Measurements from ENCODE around the gene ITGA11.

The ITGA11 gene

GRCh38 chr15:68298882-68299381 is 133.0 kb downstream of the ITGA11 start:
- no peak for TF ChIP-seq CTCF (conservative IDR thresholded peaks at IDR 0.05; ENCODE audit: low read depth)
- ChIA-PET POLR2A (ENCODE audit: low non-redundant PET) (no interaction called here), CTCF (interaction anchor here (2.4 kb wide), 1 partner anchor 46 kb away, joined by 8 read pairs; no protein-coding TSS in a partner anchor)
- no peak for DNase-seq (ENCODE audit: low spot score)
- peak overlapping the region; percentile 66 for H3K27ac ChIP-seq

- CTCF ChIA-PET = interaction anchor here (2.4 kb wide), 1 partner anchor 45 kb away, joined by 8 read pairs; no protein-coding TSS in a partner anchor
- DNase-seq (ENCODE audit: low spot score) = no peak
- TF ChIP-seq CTCF (conservative IDR thresholded peaks at IDR 0.05; ENCODE audit: low read depth) = no peak
- peak overlapping the region; percentile 66 for H3K27ac ChIP-seq
- POLR2A ChIA-PET (ENCODE audit: low non-redundant PET) = no interaction called here
Observed at GRCh38 chr15:68298336-68298735, 133.6 kb downstream of the ITGA11 start.

GRCh38 chr15:68295014-68295805 is 136.8 kb downstream of the ITGA11 start:
- ChIA-PET CTCF (interaction anchor here (2.2 kb wide), 1 partner anchor 42 kb away, joined by 12 read pairs; no protein-coding TSS in a partner anchor), POLR2A (ENCODE audit: low non-redundant PET) (no interaction called here)
- TF ChIP-seq CTCF (conservative IDR thresholded peaks at IDR 0.05; ENCODE audit: low read depth) = no peak

GRCh38 chr15:68292967-68293366 is 139.0 kb downstream of the ITGA11 start:
- ChIA-PET POLR2A (ENCODE audit: low non-redundant PET) (no interaction called here), CTCF (no interaction called here)
- no peak for DNase-seq (ENCODE audit: low spot score)
- no peak for TF ChIP-seq CTCF (conservative IDR thresholded peaks at IDR 0.05; ENCODE audit: low read depth)
- H3K27ac ChIP-seq = no peak overlapping the region

More at GRCh38 chr15:68295014-68295805, 136.8 kb downstream of the ITGA11 start:
- H3K27ac ChIP-seq = no peak overlapping the region
- no peak for DNase-seq (ENCODE audit: low spot score)

- POLR2A ChIA-PET (ENCODE audit: low non-redundant PET) = no interaction called here
- no peak for TF ChIP-seq CTCF (conservative IDR thresholded peaks at IDR 0.05; ENCODE audit: low read depth)
- H3K27ac ChIP-seq = no peak overlapping the region
- no peak for DNase-seq (ENCODE audit: low spot score)
- CTCF ChIA-PET = interaction anchor here (0.6 kb wide), 1 partner anchor 1001 kb away, joined by 3 read pairs; no protein-coding TSS in a partner anchor
Observed at GRCh38 chr15:68292157-68292781, 139.7 kb downstream of the ITGA11 start.

GRCh38 chr15:68290715-68291114 is 141.2 kb downstream of the ITGA11 start:
- POLR2A ChIA-PET (ENCODE audit: low non-redundant PET) = no interaction called here
- H3K27ac ChIP-seq = no peak overlapping the region
- no peak for DNase-seq (ENCODE audit: low spot score)
- CTCF ChIA-PET = interaction anchor here (1.7 kb wide), 1 partner anchor 38 kb away, joined by 6 read pairs; no protein-coding TSS in a partner anchor
- TF ChIP-seq CTCF (conservative IDR thresholded peaks at IDR 0.05; ENCODE audit: low read depth) = no peak

Measured in RWPE1 (cell line).